SH-SY5Y (cell line): ENCODE results near the gene PROK2.

Experiments used
- GATA2 ChIP-seq: IDR thresholded peaks from 2 replicates; pipeline ENCODE4 v1.6.1; 2011; ENCODE audit warnings: mild to moderate bottlenecking, low read depth, low read length
- GATA3 ChIP-seq: IDR thresholded peaks from 2 replicates; pipeline ENCODE4 v1.6.1; 2011; ENCODE audit warnings: low read depth, mild to moderate bottlenecking, low read length, moderate library complexity

DNA sequence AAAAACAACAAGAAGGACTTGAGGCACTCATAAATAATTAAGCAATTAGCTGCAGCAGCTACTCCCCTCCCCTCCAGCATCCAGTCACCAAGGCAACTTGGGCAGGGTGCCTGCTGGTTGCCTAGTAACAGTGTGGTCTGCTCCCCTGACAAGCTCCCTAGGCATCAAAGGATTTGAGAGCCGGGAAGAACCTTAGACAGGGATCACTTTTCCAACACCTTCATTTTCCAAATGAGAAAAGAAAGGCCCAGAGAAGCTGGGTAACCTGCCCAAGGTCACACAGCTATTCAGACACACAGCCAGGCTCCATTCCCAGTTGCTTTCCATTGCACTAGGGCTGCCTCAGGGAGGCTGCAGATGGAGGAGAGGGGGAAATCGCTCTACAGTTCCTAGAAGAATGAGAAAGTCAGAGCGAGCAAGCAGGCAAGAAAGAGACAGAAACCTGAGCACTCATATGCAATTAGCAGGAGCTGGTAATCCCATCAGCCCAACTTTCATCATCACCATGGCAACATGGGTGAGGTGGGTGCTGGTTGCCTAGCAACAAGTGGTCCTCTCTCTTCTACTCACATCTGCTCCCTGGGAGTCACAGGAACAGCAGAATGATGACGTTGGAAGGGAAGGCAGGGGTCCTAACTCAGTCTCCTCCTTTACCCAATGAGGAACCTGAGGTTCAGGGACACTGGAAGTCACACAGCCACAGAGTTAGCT lies 56.2 kb downstream of the PROK2 start:
- TF ChIP-seq GATA3, result no peak
- no peak for TF ChIP-seq GATA2
